GM21367 (cell line): ENCODE results near the gene NCK2.
A peak's percentile ranks its signal among the peaks of the same experiment; 100 is the strongest.

Experiments used
- ATAC-seq: cut with Tn5 transposase; IDR thresholded peaks from one replicate; pipeline ENCODE4 v1.9.1; 2021; ENCODE audit not compliant: unreplicated experiment

Gene NCK2

GRCh38 chr2:105866216-105867185 is 121.8 kb downstream of the NCK2 start:
- ATAC-seq, result no peak

GRCh38 chr2:105867587-105867986 is 122.9 kb downstream of the NCK2 start:
- ATAC-seq, result no peak

GRCh38 chr2:105868060-105868459 is 123.3 kb downstream of the NCK2 start:
- no peak for ATAC-seq

GRCh38 chr2:105869341-105869740 is 124.6 kb downstream of the NCK2 start:
- no peak for ATAC-seq

GRCh38 chr2:105870062-105870461 is 125.3 kb downstream of the NCK2 start:
- ATAC-seq, result no peak

- no peak for ATAC-seq
Observed at GRCh38 chr2:105870858-105871257, 126.1 kb downstream of the NCK2 start.

- no peak for ATAC-seq
Observed at GRCh38 chr2:105872142-105872728, 127.5 kb downstream of the NCK2 start.

GRCh38 chr2:105872830-105873229 is 128.1 kb downstream of the NCK2 start:
- no peak for ATAC-seq

GRCh38 chr2:105873281-105873680 is 128.6 kb downstream of the NCK2 start:
- ATAC-seq, result peak; percentile 6

GRCh38 chr2:105873721-105874120 is 129.0 kb downstream of the NCK2 start:
- ATAC-seq, result peak; percentile 85

GRCh38 chr2:105874466-105874865 is 129.8 kb downstream of the NCK2 start:
- no peak for ATAC-seq

GRCh38 chr2:105875241-105875640 is 130.5 kb downstream of the NCK2 start:
- ATAC-seq, result no peak

GRCh38 chr2:105876191-105876590 is 131.5 kb downstream of the NCK2 start:
- no peak for ATAC-seq

GRCh38 chr2:105877945-105878344 is 133.2 kb downstream of the NCK2 start:
- no peak for ATAC-seq

- no peak for ATAC-seq
Observed at GRCh38 chr2:105879106-105879802, 134.5 kb downstream of the NCK2 start.

GRCh38 chr2:105879803-105880300 is 135.1 kb downstream of the NCK2 start:
- no peak for ATAC-seq

- no peak for ATAC-seq
Observed at GRCh38 chr2:105880637-105881036, 135.9 kb downstream of the NCK2 start.

GRCh38 chr2:105881286-105882136 is 136.8 kb downstream of the NCK2 start:
- ATAC-seq, result no peak

GRCh38 chr2:105882341-105882740 is 137.6 kb downstream of the NCK2 start:
- ATAC-seq, result no peak

GRCh38 chr2:105882920-105883435 is 138.3 kb downstream of the NCK2 start:
- no peak for ATAC-seq
